IMR-90 (cell line): ENCODE measurements around the gene WIPF1.

Experiments
- CTCF ChIP-seq: conservative IDR thresholded peaks from 2 replicates; pipeline ENCODE4 v1.5.1; 2012; ENCODE audit warnings: mild to moderate bottlenecking, low read depth, low read length, improper control_type of control experiment
- POLR2A ChIP-seq: IDR thresholded peaks from 2 replicates; pipeline ENCODE4 v1.6.1; 2012; ENCODE audit warnings: mild to moderate bottlenecking, low read depth, low read length

- no peak for TF ChIP-seq POLR2A
- TF ChIP-seq CTCF, result no peak
Measured at GRCh38 chr2:174634130-174635014, 36.8 kb upstream of the WIPF1 start.
